ENCODE results near the gene MNX1. TPM values are rescaled to one million over a fixed set of nuclear protein-coding genes. Genes with fewer than 3 reads are reported as not detected.

MNX1 gene
- total RNA-seq, 4 donors from 2014 or later: not detected

- DNase-seq (ENCODE audit: low spot score) (no peak), ATAC-seq (ENCODE audit: low FRiP score) (no peak)
- TF ChIP-seq CTCF (IDR thresholded peaks at IDR 0.05): no peak
These were observed 23.3 kb upstream of the MNX1 start for GRCh38 chr7:157033483-157034473.

DNA sequence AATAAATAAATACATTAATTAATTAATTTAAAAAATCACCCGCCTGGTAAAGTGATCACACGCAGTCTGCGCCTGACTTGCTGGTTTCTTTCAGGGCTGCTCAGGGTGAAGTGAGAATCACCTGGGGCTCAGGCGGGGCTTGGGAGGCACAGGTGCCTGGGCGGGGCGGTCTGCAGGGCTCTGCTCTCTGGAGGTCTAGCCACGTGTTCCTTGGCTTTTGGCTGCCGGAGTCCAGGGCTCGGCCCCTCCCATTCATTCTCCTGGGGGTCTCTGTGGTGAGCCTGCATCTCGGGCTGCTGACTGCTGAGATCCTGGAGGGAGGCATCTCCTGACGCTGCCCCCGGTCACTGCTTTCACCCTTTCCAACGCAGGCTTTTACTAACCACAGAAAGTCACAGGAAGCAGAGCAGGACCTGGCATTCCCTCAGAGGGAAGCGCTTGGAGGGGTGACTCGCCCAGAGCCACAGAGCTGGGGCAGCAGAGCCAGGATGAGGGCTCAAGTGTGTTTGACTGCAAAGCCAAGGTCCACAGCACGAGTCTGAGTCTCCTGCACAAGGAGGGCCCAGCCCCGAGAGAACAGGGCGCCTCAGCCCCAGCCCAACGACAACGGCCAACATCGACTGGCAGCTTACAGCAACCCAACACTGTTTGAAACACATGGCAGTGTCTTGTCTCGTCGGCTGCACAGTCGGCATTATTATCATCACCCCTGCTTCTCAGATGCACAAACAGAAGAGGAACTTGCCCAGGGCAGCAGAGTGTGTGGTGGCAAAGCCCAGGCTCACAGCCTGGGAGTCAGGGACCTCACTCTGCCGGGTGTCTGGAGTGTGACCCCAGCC lies 22.4 kb upstream of the MNX1 start:
- ATAC-seq (ENCODE audit: low FRiP score): no peak
- no peak for DNase-seq (ENCODE audit: low spot score)
- TF ChIP-seq CTCF (IDR thresholded peaks at IDR 0.05): no peak

DNA sequence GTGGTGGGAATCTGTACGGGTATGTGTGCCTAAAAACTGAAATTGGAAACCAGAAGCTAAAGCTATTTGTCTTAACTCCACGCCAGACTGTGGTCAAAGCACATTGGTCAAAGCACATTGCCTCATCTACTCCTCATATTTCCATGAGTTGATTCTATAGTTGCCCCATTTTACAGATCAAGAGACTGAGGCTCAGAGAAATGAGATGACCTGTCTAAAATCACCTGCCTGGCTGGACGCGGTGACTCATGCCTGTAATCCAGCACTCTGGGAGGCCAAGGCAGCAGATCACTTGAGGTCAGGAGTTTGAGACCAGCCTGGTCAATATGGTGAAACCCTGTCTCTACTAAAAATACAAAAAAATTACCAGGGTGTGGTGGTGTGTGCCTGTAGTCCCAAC lies 21.7 kb upstream of the MNX1 start:
- ATAC-seq (ENCODE audit: low FRiP score): no peak

DNA sequence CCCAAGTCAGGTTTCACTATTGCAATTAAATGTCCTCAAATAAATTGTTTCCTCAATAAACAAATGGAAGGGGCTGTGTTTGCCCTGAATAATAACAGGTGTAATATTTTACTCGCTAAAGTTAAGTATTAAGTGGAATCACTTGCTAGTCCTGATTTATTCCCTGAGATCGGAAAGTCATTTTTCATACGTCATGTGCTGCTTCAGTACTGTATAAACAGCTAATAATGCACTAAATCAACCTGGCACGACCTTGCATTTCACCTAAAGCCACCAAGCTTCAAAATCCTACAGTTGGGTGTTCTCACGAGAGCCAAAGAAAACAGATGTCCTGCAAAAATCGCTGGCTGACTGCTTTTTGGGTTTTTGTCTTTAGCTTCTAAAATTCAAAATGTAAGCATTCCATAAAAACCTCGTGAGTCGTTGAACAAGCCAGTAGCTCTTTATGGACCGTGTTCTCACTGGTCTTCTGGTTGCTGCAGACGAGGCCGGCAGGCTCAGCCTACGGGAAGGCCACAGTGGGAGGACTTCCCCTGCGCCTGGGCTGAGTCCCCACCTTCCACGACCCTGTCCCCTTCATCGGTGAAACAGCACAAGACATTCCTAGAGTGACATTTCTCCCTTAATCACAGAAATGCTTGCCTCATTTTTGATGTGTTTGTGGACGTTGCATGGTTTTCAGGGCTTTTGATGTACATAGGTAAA lies 17.9 kb upstream of the MNX1 start:
- ATAC-seq (ENCODE audit: low FRiP score) (no peak), DNase-seq (ENCODE audit: low spot score) (peak; percentile 13)
- TF ChIP-seq CTCF (IDR thresholded peaks at IDR 0.05): no peak

More for the DNA sequence above, 21.7 kb upstream of the MNX1 start:
- TF ChIP-seq CTCF (IDR thresholded peaks at IDR 0.05): no peak
- DNase-seq (ENCODE audit: low spot score): no peak

DNA sequence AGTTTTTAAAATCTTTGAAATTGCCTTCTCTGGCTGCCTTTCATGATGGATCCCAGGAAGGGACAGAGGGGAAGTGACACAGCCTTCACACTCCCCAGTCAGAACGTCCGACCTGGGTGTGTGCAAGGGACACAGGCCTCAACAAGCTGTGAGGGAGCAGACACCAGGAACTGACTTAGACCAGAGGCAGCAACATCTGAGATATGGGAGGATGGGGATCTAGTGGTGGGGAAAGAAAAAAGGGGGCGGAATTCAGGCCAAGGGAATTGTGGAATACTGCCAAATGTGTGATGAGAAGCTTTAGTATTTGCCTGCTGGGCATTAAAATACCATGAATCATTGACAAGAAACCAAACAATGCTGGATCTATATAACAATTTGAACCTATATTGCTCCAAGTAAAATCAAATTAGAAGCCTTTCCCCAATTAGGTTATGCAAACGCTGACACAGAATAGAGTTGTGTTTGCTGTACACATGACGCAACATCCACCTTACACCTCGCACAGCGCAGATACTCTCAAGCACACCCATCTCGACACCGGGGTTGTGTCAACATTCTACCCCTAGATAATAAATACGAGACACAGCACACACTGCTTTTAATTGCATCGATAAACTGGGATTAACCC lies 17.2 kb upstream of the MNX1 start:
- no peak for TF ChIP-seq CTCF (IDR thresholded peaks at IDR 0.05)
- ATAC-seq (ENCODE audit: low FRiP score) (no peak), DNase-seq (ENCODE audit: low spot score) (no peak)

DNA sequence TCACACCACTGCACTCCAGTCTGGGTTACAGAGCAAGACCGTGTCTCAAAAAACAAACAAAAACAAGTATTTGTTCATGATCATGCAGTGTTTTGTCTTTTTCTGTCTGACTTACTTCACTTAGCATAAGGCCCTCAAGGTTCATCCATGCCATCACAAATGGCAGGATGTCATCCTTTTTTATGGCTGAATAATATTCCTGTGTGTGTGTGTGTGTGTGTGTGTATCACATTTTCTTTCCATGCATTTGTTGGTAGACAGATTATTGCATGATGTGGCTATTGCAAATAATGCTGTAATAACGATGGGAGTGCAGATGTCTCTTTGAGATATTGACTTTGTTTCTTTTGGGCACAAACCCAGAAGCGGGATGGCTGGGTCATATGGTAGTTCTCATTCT lies 14.3 kb upstream of the MNX1 start:
- no peak for TF ChIP-seq CTCF (IDR thresholded peaks at IDR 0.05)
- no peak for ATAC-seq (ENCODE audit: low FRiP score)
- DNase-seq (ENCODE audit: low spot score): no peak

Measured in omental fat pad (tissue), 4 donors.